ENCODE measurements around the gene ZNF618.

ZNF618 gene

DNA sequence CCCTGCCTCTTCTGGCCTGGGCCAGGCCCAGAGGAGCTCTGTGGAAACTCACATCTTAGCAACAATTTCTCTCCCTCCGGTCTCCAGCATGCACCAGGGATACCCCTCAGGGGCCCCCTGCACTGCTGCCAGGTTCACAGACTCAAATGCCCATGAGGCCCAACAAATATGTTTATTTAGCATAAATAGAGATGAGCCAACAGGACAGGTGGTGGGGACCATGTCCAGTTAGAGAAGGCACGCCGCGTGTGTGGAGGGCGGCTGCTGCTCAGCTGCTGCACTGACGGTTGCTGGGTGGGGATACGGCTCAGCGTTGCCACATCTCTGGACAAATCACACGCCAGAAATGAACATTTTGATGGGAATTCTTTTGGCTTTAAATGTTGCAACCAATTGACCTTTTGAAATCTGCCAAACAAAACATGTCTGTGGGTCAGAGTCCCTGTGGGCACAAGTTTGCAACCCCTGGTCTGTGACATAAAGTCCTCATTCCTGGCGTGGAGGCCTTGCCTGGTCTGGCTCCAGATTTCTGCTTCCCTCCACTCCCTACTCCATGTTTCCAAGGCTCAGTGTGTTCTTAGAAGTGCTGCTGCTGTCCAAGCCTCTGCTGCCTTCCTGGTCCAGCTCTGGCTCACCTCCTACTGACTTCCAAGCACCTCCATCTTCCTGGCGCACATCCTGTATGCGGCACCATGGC lies 113.1 kb downstream of the ZNF618 start:
- DNase-seq (ENCODE audit: extremely low spot score) = no peak
- TF ChIP-seq, protein P1, sequence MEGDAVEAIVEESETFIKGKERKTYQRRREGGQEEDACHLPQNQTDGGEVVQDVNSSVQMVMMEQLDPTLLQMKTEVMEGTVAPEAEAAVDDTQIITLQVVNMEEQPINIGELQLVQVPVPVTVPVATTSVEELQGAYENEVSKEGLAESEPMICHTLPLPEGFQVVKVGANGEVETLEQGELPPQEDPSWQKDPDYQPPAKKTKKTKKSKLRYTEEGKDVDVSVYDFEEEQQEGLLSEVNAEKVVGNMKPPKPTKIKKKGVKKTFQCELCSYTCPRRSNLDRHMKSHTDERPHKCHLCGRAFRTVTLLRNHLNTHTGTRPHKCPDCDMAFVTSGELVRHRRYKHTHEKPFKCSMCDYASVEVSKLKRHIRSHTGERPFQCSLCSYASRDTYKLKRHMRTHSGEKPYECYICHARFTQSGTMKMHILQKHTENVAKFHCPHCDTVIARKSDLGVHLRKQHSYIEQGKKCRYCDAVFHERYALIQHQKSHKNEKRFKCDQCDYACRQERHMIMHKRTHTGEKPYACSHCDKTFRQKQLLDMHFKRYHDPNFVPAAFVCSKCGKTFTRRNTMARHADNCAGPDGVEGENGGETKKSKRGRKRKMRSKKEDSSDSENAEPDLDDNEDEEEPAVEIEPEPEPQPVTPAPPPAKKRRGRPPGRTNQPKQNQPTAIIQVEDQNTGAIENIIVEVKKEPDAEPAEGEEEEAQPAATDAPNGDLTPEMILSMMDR (IDR thresholded peaks at IDR 0.05; ENCODE audit: control extremely low read depth, extremely low read depth, low read depth, missing control alignments) = no peak
- POLR2A ChIA-PET = no interaction called here
- CTCF ChIA-PET = no interaction called here

DNA sequence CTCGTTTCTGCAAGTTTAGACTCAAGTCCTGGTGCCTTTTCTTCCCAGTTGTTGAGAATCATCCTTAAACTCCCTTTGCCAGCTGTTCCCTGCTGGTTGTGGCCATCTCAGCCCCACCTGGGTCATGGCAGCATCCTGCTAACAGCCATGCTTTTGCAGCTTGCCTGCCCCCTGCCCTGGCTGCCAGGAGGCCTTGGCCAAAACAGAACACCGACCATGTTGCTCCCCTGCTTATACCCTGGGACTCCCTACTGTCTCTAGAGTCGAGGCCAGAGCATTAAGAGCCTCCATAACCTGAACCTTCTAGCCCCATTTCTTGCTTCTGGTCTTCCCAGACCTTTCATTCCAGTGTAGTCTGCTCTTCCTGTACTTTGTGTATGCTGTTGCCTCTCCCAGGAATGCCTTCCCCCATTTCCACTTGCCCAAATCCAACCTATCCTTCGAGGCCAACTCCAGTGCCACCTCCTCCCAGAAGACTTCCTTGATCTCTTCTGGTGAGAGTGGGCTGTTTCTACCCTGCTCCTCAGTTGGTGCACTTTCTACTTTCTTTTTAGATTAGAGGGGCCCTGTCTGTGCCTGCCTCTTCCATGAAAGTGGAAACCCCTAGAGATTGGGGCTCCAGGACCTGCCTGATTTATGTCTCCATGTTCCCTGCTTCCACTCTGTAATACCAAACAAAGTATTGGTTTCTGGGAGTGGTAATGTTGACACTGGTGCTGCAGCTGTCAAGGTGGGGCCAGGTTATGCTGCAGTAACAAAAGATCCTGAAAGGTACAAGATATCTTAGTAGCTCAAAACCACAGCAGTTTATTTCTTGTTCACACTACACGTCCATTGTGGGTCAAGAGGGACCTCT lies 113.8 kb downstream of the ZNF618 start:
- CTCF ChIA-PET = interaction anchor here (1.2 kb wide), 1 partner anchor 8 kb away, joined by 3 read pairs; no protein-coding TSS in a partner anchor
- no peak for DNase-seq (ENCODE audit: extremely low spot score)
- TF ChIP-seq, protein P1 (IDR thresholded peaks at IDR 0.05; ENCODE audit: control extremely low read depth, extremely low read depth, low read depth, missing control alignments) = no peak
- POLR2A ChIA-PET = no interaction called here

DNA sequence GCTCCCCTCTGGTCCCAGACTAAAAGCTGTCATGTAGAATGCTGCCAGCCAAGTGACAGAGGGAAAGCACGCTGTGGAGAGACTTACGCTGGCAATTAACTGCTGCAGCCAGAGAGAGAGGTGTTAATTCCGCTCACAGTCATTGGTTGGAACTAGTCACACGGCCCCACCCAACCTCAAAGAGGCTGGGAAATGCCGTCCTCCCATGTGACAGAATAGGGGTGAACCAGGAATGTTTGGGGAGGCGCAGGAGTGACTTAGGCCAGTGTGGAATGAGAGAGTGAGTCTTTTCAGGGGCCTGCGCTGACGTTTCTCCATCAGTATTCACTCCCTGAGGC lies 114.4 kb downstream of the ZNF618 start:
- POLR2A ChIA-PET = no interaction called here
- CTCF ChIA-PET = interaction anchor here (1.2 kb wide), 1 partner anchor 9 kb away, joined by 3 read pairs; no protein-coding TSS in a partner anchor
- DNase-seq (ENCODE audit: extremely low spot score) = no peak
- TF ChIP-seq, protein P1 (IDR thresholded peaks at IDR 0.05; ENCODE audit: control extremely low read depth, extremely low read depth, low read depth, missing control alignments) = no peak

DNA sequence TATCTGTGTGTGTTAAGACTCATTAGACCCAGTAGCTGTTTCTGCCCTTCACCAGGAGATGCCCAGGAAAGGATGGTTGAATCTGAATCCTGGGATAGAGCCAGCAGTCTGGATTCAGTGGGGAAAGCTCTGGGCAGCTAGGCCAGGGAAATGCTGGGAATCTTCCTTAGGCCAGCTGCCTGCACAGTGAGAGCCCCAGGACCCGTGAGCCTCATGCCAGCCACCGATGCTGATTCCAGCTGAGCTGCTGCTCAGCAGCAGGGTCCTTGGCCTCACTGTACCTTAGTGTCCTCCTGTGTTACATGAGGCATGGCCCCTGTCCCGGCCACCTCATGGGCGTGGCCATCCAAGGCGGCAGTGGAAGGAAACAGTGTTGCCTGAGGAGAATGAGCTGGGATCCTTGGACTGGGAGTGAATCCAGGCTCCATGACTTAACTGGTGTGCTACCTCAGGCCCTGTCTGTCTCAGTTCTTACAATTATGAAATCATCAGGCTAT lies 114.9 kb downstream of the ZNF618 start:
- POLR2A ChIA-PET = no interaction called here
- TF ChIP-seq, protein P1 (IDR thresholded peaks at IDR 0.05; ENCODE audit: control extremely low read depth, extremely low read depth, low read depth, missing control alignments) = no peak
- CTCF ChIA-PET = interaction anchor here (1.2 to 1.5 kb wide), 2 partner anchors 8 to 9 kb away, joined by 3 to 4 read pairs; no protein-coding TSS in a partner anchor
- DNase-seq (ENCODE audit: extremely low spot score) = no peak

DNA sequence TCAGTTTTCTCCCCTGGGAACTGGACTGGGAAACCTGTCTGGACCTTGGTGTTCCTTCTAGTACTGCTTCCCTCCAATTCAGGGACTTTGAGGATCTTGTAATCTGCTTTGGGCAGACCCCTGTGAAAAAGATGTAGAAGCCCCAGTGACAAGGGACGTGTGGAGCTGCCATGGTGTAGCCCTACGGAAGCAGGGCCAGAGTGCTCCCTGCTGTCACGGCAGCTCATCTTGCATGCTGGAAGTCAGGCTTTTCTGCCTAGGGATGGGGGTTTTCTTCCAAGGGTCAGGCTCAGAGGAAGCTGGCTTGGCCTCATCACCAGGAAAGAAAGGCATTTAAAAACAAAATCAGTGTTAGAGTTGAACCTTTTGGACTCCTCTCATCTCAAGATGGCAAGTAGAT lies 115.6 kb downstream of the ZNF618 start:
- POLR2A ChIA-PET = no interaction called here
- TF ChIP-seq, protein P1 (IDR thresholded peaks at IDR 0.05; ENCODE audit: control extremely low read depth, extremely low read depth, low read depth, missing control alignments) = no peak
- CTCF ChIA-PET = interaction anchor here (1.2 to 1.5 kb wide), 2 partner anchors 9 to 10 kb away, joined by 3 to 4 read pairs; no protein-coding TSS in a partner anchor
- DNase-seq (ENCODE audit: extremely low spot score) = no peak

DNA sequence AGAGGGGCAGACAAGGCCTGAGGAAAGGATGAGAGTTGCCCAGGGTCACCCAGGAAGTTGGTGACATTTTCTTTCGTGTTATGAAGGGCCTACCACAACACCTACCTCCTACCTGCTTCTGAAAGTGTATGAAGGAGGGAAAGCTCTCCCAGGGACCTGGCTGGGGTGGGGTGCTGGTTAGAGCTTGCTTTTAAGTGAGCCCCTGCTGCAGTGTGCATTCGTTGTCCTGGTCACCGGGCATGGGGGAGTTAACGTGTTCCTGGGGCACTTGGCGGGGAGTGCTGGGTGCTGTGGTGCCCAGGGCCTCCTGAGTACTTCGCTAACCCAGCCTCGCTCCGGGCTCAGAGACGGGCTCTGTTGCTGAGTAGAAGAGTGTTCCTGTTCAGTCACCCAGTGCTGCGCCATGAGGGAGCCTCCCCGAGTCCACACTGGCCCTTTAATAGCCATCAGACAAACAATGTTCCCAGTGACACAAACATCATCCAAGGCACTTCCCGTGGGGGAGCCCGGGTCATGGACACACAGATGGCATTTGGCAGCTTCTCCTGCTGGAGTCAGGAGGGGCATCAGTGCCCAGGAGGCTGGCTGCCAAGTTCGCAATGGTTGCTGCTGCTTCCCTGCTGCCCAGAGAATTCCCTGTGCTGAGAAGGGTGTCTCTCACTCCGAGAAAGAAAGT lies 116.3 kb downstream of the ZNF618 start:
- ChIA-PET POLR2A (no interaction called here), CTCF (interaction anchor here (1.5 kb wide), 1 partner anchor 9 kb away, joined by 4 read pairs; no protein-coding TSS in a partner anchor)
- DNase-seq (ENCODE audit: extremely low spot score) = no peak
- TF ChIP-seq, protein P1 (IDR thresholded peaks at IDR 0.05; ENCODE audit: control extremely low read depth, extremely low read depth, low read depth, missing control alignments) = no peak
